HL-60 (cell line): ENCODE measurements around the gene TBXAS1.

ENCODE experiments used
- DNase-seq, 2 experiments: peaks; one replicate each; pipeline ENCODE4 v3.0.0-alpha.2; 2010 to 2020; ENCODE audit warnings: low read depth in 1 of 2, low spot score in 1 of 2
- H3K27ac ChIP-seq: fragments of 250-450 bp; sonication (Bioruptor Pico); replicated peaks from 2 replicates; pipeline ENCODE4 v1.5.1; 2020; ENCODE audit warnings: mild to moderate bottlenecking, moderate library complexity
- H3K27me3 ChIP-seq: fragments of 250-450 bp; sonication (Bioruptor Pico); 2 replicates; pipeline ENCODE4 v1.5.1; 2021; ENCODE audit warnings: mild to moderate bottlenecking, moderate library complexity; ENCODE audit not compliant: insufficient read depth, poor library complexity, severe bottlenecking
- H3K4me3 ChIP-seq: replicated peaks from 2 replicates; pipeline ENCODE4 v1.5.1; 2011; ENCODE audit warnings: mild to moderate bottlenecking, control low read depth, low read length; ENCODE audit not compliant: insufficient read depth
- GABPA ChIP-seq: IDR thresholded peaks from 2 replicates; pipeline ENCODE4 v1.6.1; 2012; ENCODE audit warnings: low read depth
- POLR2AphosphoS5 ChIP-seq: IDR thresholded peaks from 2 replicates; pipeline ENCODE4 v1.6.1; 2012; ENCODE audit warnings: low read depth
- SPI1 ChIP-seq: IDR thresholded peaks from 2 replicates; pipeline ENCODE4 v1.6.1; 2012; ENCODE audit warnings: low read depth, mild to moderate bottlenecking, borderline replicate concordance
- TF ChIP-seq, protein P1 (sequence below): IDR thresholded peaks from one replicate; pipeline ENCODE4 v1.5.1; 2011; ENCODE audit warnings: low read length, control low read depth, inconsistent platforms; ENCODE audit not compliant: insufficient read depth
- TF ChIP-seq, protein P2 (sequence below): IDR thresholded peaks from 2 replicates; pipeline ENCODE4 v1.6.1; 2012; ENCODE audit warnings: low read depth; ENCODE audit not compliant: insufficient replicate concordance

Gene TBXAS1

DNA sequence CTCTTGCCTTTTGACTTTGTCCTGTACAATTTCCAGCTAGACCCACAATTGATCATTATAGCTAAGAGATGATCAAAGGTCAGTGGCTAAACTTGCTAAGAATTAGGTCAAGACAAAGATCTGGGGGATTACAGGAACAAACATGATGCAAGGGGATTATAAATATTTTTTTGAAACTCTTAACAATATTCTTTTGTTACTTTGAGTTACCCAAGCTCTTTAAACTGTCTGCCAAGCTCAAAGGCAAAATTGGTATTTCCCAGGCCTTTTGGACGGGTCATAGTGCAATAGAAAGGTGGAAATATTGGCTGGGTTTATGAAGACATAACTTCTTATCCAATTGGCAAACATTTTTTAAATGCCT lies 23.4 kb downstream of the TBXAS1 start:
- Histone ChIP-seq H3K4me3 (no peak overlapping the region), H3K27ac (no peak overlapping the region), H3K27me3 (no peaks in the 10 kb centered on the region)
- TF ChIP-seq POLR2AphosphoS5 (no peak), SPI1 (no peak)
- TF ChIP-seq, protein P1, sequence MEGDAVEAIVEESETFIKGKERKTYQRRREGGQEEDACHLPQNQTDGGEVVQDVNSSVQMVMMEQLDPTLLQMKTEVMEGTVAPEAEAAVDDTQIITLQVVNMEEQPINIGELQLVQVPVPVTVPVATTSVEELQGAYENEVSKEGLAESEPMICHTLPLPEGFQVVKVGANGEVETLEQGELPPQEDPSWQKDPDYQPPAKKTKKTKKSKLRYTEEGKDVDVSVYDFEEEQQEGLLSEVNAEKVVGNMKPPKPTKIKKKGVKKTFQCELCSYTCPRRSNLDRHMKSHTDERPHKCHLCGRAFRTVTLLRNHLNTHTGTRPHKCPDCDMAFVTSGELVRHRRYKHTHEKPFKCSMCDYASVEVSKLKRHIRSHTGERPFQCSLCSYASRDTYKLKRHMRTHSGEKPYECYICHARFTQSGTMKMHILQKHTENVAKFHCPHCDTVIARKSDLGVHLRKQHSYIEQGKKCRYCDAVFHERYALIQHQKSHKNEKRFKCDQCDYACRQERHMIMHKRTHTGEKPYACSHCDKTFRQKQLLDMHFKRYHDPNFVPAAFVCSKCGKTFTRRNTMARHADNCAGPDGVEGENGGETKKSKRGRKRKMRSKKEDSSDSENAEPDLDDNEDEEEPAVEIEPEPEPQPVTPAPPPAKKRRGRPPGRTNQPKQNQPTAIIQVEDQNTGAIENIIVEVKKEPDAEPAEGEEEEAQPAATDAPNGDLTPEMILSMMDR, result no peak
- TF ChIP-seq, protein P2, sequence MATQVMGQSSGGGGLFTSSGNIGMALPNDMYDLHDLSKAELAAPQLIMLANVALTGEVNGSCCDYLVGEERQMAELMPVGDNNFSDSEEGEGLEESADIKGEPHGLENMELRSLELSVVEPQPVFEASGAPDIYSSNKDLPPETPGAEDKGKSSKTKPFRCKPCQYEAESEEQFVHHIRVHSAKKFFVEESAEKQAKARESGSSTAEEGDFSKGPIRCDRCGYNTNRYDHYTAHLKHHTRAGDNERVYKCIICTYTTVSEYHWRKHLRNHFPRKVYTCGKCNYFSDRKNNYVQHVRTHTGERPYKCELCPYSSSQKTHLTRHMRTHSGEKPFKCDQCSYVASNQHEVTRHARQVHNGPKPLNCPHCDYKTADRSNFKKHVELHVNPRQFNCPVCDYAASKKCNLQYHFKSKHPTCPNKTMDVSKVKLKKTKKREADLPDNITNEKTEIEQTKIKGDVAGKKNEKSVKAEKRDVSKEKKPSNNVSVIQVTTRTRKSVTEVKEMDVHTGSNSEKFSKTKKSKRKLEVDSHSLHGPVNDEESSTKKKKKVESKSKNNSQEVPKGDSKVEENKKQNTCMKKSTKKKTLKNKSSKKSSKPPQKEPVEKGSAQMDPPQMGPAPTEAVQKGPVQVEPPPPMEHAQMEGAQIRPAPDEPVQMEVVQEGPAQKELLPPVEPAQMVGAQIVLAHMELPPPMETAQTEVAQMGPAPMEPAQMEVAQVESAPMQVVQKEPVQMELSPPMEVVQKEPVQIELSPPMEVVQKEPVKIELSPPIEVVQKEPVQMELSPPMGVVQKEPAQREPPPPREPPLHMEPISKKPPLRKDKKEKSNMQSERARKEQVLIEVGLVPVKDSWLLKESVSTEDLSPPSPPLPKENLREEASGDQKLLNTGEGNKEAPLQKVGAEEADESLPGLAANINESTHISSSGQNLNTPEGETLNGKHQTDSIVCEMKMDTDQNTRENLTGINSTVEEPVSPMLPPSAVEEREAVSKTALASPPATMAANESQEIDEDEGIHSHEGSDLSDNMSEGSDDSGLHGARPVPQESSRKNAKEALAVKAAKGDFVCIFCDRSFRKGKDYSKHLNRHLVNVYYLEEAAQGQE, result no peak
- no peak for DNase-seq

DNA sequence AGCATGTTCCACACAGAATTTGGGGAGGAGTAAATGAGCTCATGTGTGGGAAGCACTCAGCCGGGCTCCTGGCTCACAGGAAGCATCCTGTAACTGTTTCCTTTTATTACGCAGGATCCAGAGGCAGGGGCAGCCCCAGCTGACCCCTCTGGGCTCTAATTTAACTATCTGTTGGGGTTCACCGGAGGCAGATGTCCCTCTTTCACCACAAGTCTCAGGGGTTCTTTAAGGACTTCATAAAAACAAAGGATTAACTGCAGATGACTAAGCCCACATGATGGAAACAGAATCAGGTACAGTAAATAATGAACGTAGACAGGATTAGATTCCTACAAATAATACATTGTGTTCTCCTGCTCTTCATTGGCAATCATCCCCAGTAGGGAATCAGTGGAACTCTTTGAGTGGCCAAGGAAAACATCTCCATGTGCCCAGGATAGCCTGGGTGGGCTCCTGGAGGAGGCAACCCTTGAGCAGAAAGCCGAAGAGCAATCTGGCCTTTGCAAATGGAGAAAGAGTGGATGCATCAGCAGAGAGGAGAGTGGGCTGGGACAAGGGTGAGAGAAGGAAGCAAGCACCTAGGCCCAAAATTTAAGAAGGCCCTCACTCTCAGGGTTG lies 24.6 kb downstream of the TBXAS1 start:
- Histone ChIP-seq H3K27me3 (no peaks in the 10 kb centered on the region), H3K4me3 (no peak overlapping the region), H3K27ac (peak overlapping the region; percentile 78)
- TF ChIP-seq POLR2AphosphoS5 (no peak), GABPA (no peak), SPI1 (no peak)
- TF ChIP-seq, protein P1, result no peak
- TF ChIP-seq, protein P2, result no peak
- DNase-seq, result no peak

DNA sequence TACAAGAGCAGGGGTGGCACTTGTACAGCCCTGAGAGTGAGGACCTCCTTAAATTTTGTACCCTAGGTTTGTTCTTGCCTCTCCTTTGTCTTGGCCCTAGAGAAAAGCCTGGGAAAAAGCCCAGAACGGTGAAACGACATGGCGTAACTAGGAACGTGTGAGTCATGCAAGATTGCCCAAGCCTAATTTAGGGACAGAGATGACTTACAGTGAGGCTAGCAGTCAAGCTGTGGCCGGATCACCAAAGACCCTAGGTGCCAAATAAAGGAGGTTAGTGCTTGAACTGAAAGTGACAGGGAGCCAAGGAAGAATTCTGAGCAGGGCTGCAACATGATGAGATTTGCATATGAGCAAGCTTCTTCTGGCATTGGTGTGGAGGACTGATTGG lies 25.1 kb downstream of the TBXAS1 start:
- Histone ChIP-seq H3K27ac (peak overlapping the region; percentile 78), H3K27me3 (no peaks in the 10 kb centered on the region), H3K4me3 (no peak overlapping the region)
- TF ChIP-seq POLR2AphosphoS5, result peak; percentile 55; the same call in 1 of the 2 replicates
- TF ChIP-seq, protein P2, result no peak
- DNase-seq, result peak; percentile 78 to 89
